HG03139 (cell line): ENCODE measurements around the gene NOL9.
"Not testable (repeated sequence)": the region's sequence is repeated elsewhere in the genome, so short reads cannot be mapped to it uniquely, and the experiment has no call there.

ENCODE experiments used
- ATAC-seq: cut with Tn5 transposase; IDR thresholded peaks from one replicate; pipeline ENCODE4 v1.9.1; 2021; ENCODE audit not compliant: unreplicated experiment

Gene NOL9

GRCh38 chr1:6505367-6506209, 48.7 kb downstream of the NOL9 start:
- ATAC-seq, result no peak

- ATAC-seq, result no peak
Measured at GRCh38 chr1:6504887-6505286, 49.4 kb downstream of the NOL9 start.

GRCh38 chr1:6503884-6504602, 50.3 kb downstream of the NOL9 start:
- ATAC-seq, result no peak

GRCh38 chr1:6502000-6502891, 52.1 kb downstream of the NOL9 start:
- ATAC-seq, result no peak

- no peak for ATAC-seq
Measured at GRCh38 chr1:6501279-6501813, 53.0 kb downstream of the NOL9 start.

- ATAC-seq, result no peak
Measured at GRCh38 chr1:6500544-6501278, 53.6 kb downstream of the NOL9 start.

GRCh38 chr1:6499296-6499695, 55.0 kb downstream of the NOL9 start:
- no peak for ATAC-seq

GRCh38 chr1:6498576-6499111, 55.7 kb downstream of the NOL9 start:
- no peak for ATAC-seq

- ATAC-seq, result no peak
Measured at GRCh38 chr1:6497867-6498575, 56.3 kb downstream of the NOL9 start.

- no peak for ATAC-seq
Measured at GRCh38 chr1:6497215-6497866, 57.0 kb downstream of the NOL9 start.

GRCh38 chr1:6496890-6497214, 57.5 kb downstream of the NOL9 start:
- no peak for ATAC-seq

GRCh38 chr1:6496365-6496721, 58.0 kb downstream of the NOL9 start:
- no peak for ATAC-seq

GRCh38 chr1:6495540-6496364, 58.6 kb downstream of the NOL9 start:
- ATAC-seq, result no peak

- no peak for ATAC-seq
Measured at GRCh38 chr1:6495041-6495441, 59.3 kb downstream of the NOL9 start.

- ATAC-seq, result no peak
Measured at GRCh38 chr1:6494627-6495026, 59.7 kb downstream of the NOL9 start.

- not testable (repeated sequence) for ATAC-seq
Measured at GRCh38 chr1:6493834-6494223, 60.5 kb downstream of the NOL9 start.

GRCh38 chr1:6491966-6492365, 62.3 kb downstream of the NOL9 start:
- ATAC-seq, result no peak

- ATAC-seq, result no peak
Measured at GRCh38 chr1:6491480-6491962, 62.8 kb downstream of the NOL9 start, which contains the start of gene PLEKHG5. PLEKHG5 (minus strand) TSS chr1:6491667; CDS start chr1:6477571, 14,096 bp downstream.
